Diencephalon (tissue), 1 donor: ENCODE results near the gene HLA-DRB5. TPM values are rescaled to one million over a fixed set of nuclear protein-coding genes. Genes with fewer than 3 reads are reported as not detected.

Source experiments
- small RNA-seq: library from RNA; depleted of rRNA; stranded (forward); fragments of <200 nt; gene quantifications from one replicate; pipeline ENCODE3, GENCODE V24; 2014
- total RNA-seq: library from RNA; depleted of rRNA; stranded (reverse); fragments of >200 nt; gene quantifications from one replicate; pipeline ENCODE4 v1.2.3, GENCODE V29; 2014

The HLA-DRB5 gene
- 3.0 TPM for total RNA-seq

DNA sequence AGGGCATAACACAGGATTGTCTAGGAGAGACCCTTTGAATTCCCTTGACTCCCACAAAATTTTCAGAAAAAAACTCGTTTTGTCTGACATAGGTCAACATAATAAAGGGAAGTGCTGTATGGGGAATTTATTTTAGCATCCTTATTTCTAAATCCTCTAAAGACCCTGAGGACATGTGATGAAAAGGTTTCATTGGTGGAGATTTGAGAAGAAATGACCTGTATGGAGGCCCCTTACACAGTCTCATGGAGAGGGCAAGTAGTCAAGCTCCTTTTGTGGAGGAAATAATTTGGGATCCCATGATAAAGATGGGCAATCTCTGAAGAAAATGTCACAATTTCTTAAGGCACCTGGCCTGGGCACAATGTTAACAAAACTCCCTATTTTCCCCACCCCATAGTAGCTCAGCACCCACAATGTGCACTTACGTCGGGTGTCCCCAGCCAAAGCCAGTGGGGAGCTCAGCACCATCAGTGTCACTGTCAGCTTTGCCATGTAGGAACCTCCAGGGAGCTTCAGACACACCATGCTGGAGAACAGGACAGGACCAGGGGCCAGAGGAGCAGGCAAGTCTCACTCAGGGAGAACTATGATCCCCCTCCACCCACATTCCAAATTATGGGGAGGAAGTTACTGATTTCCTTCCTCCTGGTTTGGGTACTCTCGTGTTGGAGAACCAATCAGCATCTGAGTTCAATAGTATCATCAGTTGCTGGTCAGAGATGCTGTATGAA, at the start of gene HLA-DRB5:
Gene HLA-DRB5 (minus strand): TSS at position 591 of the 734 bp plus-strand sequence. CDS start 63 bp downstream, at position 528.

Small RNAs within 50 kb of the gene (small RNA-seq; reads per million reads assigned to genes)
- not detected for gene RNU1-61P

Other genes starting within 250 kb of the HLA-DRB5 start
- gene TSBP1, start 158.4 kb downstream of the HLA-DRB5 start, total RNA-seq, result not detected
- not detected for gene BTNL2, start 123.1 kb downstream of the HLA-DRB5 start, total RNA-seq
- 8.5 TPM for gene HLA-DRA, start 90.4 kb downstream of the HLA-DRB5 start, total RNA-seq
- 9.9 TPM for gene HLA-DRB1, start 59.6 kb upstream of the HLA-DRB5 start, total RNA-seq
- 0.92 TPM for gene HLA-DQA1, start 107.1 kb upstream of the HLA-DRB5 start, total RNA-seq
- gene HLA-DQB1, start 136.4 kb upstream of the HLA-DRB5 start, total RNA-seq, result 4.4 TPM
- not detected for gene HLA-DQA2, start 211.1 kb upstream of the HLA-DRB5 start, total RNA-seq
- gene HLA-DQB2, start 233.2 kb upstream of the HLA-DRB5 start, total RNA-seq, result not detected